Neural crest cell (in vitro differentiated cells): ENCODE measurements around the gene FLVCR1. TPM values are rescaled to one million over a fixed set of nuclear protein-coding genes. Genes with fewer than 3 reads are reported as not detected.

Experiments
- DNase-seq: peaks from one replicate; pipeline ENCODE4 v3.0.0; 2021; ENCODE audit warnings: low read depth, mixed read lengths, low spot score
- H3K27ac Mint-ChIP-seq: one replicate; pipeline ENCODE4 v1.8.0; 2021; ENCODE audit warnings: mild to moderate bottlenecking, mixed read lengths; ENCODE audit not compliant: unreplicated experiment
- H3K27me3 Mint-ChIP-seq: 2 replicates; pipeline ENCODE4 v1.8.0; 2021; ENCODE audit warnings: low read depth, mild to moderate bottlenecking, mixed read lengths
- H3K36me3 Mint-ChIP-seq: 2 replicates; pipeline ENCODE4 v1.8.0; 2021; ENCODE audit warnings: low read depth, mild to moderate bottlenecking, mixed read lengths
- H3K4me1 Mint-ChIP-seq: 2 replicates; pipeline ENCODE4 v1.8.0; 2021; ENCODE audit warnings: mixed read lengths
- H3K4me3 Mint-ChIP-seq: one replicate; pipeline ENCODE4 v1.8.0; 2021; ENCODE audit warnings: mild to moderate bottlenecking, mixed read lengths
- H3K9me3 Mint-ChIP-seq: 2 replicates; pipeline ENCODE4 v1.8.0; 2021; ENCODE audit warnings: mixed read lengths
- total RNA-seq: library from RNA; stranded (reverse); gene quantifications from 2 replicates; pipeline ENCODE4 v1.2.1, GENCODE V29; 2021
- TF ChIP-seq, protein P1 (sequence below): fragments of 200-600 bp; sonication (generic); conservative IDR thresholded peaks from 2 replicates; pipeline ENCODE4 v1.5.0; 2021; ENCODE audit warnings: antibody characterized with exemption, mild to moderate bottlenecking

FLVCR1 gene
- total RNA-seq, 1 donor from 2014 or later = 31.4 TPM

DNA sequence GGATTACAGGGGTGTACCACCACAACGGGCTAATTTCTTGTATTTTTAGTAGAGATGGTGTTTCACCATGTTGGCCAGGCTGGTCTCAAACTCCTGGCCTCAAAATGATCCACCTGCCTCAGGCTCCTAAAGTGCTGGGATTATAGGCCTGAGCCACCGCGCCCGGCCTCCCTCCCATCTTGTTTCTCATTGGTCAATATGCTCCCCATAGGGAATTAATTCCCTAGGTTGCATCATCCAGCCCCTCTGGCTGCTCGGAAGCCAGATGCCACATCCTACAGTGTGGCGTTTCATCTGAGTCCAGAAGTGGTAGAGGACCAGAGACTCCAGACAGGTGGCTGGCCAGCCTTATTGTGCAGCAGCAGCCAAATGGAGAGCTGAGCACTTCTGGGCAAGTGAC lies 80.8 kb downstream of the FLVCR1 start:
- Mint-ChIP-seq H3K27me3 (no peaks in the 10 kb centered on the region), H3K27ac (no peak overlapping the region), H3K9me3 (peaks cover 6% of the 10 kb centered on the region), H3K36me3 (no peaks in the 10 kb centered on the region), H3K4me1 (no peaks in the 10 kb centered on the region), H3K4me3 (no peak overlapping the region)
- TF ChIP-seq, protein P1, sequence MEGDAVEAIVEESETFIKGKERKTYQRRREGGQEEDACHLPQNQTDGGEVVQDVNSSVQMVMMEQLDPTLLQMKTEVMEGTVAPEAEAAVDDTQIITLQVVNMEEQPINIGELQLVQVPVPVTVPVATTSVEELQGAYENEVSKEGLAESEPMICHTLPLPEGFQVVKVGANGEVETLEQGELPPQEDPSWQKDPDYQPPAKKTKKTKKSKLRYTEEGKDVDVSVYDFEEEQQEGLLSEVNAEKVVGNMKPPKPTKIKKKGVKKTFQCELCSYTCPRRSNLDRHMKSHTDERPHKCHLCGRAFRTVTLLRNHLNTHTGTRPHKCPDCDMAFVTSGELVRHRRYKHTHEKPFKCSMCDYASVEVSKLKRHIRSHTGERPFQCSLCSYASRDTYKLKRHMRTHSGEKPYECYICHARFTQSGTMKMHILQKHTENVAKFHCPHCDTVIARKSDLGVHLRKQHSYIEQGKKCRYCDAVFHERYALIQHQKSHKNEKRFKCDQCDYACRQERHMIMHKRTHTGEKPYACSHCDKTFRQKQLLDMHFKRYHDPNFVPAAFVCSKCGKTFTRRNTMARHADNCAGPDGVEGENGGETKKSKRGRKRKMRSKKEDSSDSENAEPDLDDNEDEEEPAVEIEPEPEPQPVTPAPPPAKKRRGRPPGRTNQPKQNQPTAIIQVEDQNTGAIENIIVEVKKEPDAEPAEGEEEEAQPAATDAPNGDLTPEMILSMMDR = no peak
- no peak for DNase-seq

DNA sequence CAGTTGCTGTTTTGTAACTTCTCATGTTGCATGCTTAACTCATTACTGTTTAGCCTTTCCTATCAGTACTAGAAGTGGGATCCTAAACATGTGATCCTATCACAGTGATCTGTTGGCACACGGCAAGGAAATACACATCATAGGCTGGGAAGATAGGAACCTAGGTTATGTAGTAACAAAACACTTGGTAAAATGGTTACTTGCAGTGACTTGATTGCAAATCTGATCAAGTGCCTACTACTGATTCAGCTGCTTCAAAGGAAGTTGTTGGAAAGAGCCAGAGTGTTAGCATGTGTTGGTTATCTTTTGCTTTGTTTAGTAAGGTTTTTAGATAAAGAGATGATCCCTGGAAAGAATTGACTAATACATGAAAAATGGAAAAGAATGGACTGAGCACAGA lies 83.4 kb downstream of the FLVCR1 start:
- no peak for DNase-seq
- Mint-ChIP-seq H3K27ac (no peak overlapping the region), H3K4me1 (no peaks in the 10 kb centered on the region), H3K9me3 (peaks cover 6% of the 10 kb centered on the region), H3K27me3 (no peaks in the 10 kb centered on the region), H3K36me3 (no peaks in the 10 kb centered on the region), H3K4me3 (no peak overlapping the region)
- TF ChIP-seq, protein P1 = no peak

DNA sequence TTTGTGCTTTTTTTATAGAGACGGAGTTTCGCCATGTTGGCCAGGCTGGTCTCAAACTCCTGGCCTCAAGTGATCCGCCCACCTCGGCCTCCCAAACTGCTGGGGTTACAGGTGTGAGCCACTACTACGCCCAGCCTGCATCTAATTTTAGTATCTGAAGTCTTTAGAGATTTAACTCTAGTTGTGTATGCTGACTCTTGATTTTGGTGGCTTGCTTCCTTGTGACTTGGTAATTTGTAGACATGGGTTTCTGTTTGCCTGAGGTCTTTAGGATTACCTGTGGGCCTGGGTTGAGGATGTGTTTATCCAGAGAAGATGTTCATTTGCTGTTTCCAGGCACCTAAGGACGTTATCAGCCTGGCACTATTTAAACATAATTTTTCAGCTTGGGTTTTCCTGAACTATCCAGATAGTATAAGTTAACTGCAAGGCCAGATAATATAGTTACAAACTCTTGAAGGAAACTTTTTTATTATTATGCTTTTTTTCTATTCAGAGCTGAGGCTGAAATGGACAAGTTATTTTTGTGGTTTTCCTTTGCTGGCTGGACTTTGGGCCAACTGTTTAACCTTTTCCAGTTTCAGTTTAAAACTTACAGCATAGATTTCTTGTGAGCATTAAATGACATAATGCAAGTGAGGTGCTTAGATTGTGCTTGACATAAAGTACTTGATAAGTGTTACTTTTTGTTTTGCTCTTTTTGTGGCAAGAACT lies 84.8 kb downstream of the FLVCR1 start:
- Mint-ChIP-seq H3K27ac (no peak overlapping the region), H3K36me3 (no peaks in the 10 kb centered on the region), H3K4me1 (no peaks in the 10 kb centered on the region), H3K4me3 (no peak overlapping the region), H3K9me3 (peaks cover 6% of the 10 kb centered on the region), H3K27me3 (no peaks in the 10 kb centered on the region)
- DNase-seq = no peak
- TF ChIP-seq, protein P1 = no peak

DNA sequence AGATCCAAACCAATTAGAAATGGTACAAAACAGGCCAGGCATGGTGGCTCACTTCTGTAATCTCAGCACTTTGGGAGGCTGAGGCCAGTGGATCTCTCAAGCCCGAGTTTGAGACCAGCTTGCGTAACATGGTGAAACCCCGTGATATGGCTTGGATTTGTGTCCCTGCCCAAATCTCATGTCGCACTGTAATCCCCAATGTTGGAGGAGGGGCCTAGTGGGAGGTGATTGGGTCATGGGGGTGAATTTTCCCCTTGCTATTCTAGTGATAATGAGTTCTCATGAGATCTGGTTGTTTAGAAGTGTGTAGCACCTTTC lies 85.3 kb downstream of the FLVCR1 start:
- H3K9me3 Mint-ChIP-seq = peaks cover 9% of the 10 kb centered on the region
- DNase-seq = no peak
- H3K36me3 Mint-ChIP-seq = no peaks in the 10 kb centered on the region
- no peak overlapping the region for H3K4me3 Mint-ChIP-seq
- TF ChIP-seq, protein P1 = no peak
- H3K27ac Mint-ChIP-seq = no peak overlapping the region
- no peaks in the 10 kb centered on the region for H3K4me1 Mint-ChIP-seq
- H3K27me3 Mint-ChIP-seq = no peaks in the 10 kb centered on the region

GRCh38 chr1:212944229-212944901 lies 86.3 kb downstream of the FLVCR1 start:
- H3K36me3 Mint-ChIP-seq = no peaks in the 10 kb centered on the region

More at GRCh38 chr1:212944229-212944901, 86.3 kb downstream of the FLVCR1 start:
- Mint-ChIP-seq H3K4me1 (no peaks in the 10 kb centered on the region), H3K4me3 (no peak overlapping the region), H3K27ac (no peak overlapping the region), H3K27me3 (peaks cover 2% of the 10 kb centered on the region), H3K9me3 (peaks cover 14% of the 10 kb centered on the region)
- DNase-seq = no peak
- TF ChIP-seq, protein P1 = no peak
